Choroid plexus epithelial cell (primary cell): ENCODE measurements around the gene KIAA1328.

Experiments
- DNase-seq: peaks from one replicate; pipeline ENCODE4 v3.0.0-alpha.2; 2010; ENCODE audit warnings: low read depth
- H3K4me3 ChIP-seq: 2 replicates; pipeline ENCODE4 v1.5.1; 2011; ENCODE audit warnings: low read depth, mild to moderate bottlenecking, control low read depth, low read length, moderate library complexity
- CTCF ChIP-seq: conservative IDR thresholded peaks from 2 replicates; pipeline ENCODE4 v1.5.1; 2011; ENCODE audit warnings: low read depth, mild to moderate bottlenecking, control low read depth, inconsistent platforms, low read length, moderate library complexity

Gene KIAA1328

GRCh38 chr18:37139876-37140275 lies 310.9 kb downstream of the KIAA1328 start:
- TF ChIP-seq CTCF, result no peak
- DNase-seq, result no peak

GRCh38 chr18:37144921-37145320 lies 316.0 kb downstream of the KIAA1328 start:
- no peak overlapping the region for H3K4me3 ChIP-seq
- DNase-seq, result no peak
- TF ChIP-seq CTCF, result no peak

More at GRCh38 chr18:37139876-37140275, 310.9 kb downstream of the KIAA1328 start:
- no peak overlapping the region for H3K4me3 ChIP-seq

- TF ChIP-seq CTCF, result no peak
- peak; percentile 8 for DNase-seq
- no peak overlapping the region for H3K4me3 ChIP-seq
Measured at GRCh38 chr18:37156330-37156942, 327.5 kb downstream of the KIAA1328 start.

GRCh38 chr18:37160038-37160820 lies 331.3 kb downstream of the KIAA1328 start:
- no peak for TF ChIP-seq CTCF
- no peak overlapping the region for H3K4me3 ChIP-seq
- DNase-seq, result no peak

- H3K4me3 ChIP-seq, result no peak overlapping the region
- no peak for DNase-seq
- no peak for TF ChIP-seq CTCF
Measured at GRCh38 chr18:37161491-37161890, 332.6 kb downstream of the KIAA1328 start.

- no peak for DNase-seq
- no peak overlapping the region for H3K4me3 ChIP-seq
- no peak for TF ChIP-seq CTCF
Measured at GRCh38 chr18:37162551-37162950, 333.6 kb downstream of the KIAA1328 start.

- no peak for TF ChIP-seq CTCF
- no peak overlapping the region for H3K4me3 ChIP-seq
- DNase-seq, result no peak
Measured at GRCh38 chr18:37163119-37163518, 334.2 kb downstream of the KIAA1328 start.
